Stimulated activated CD8-positive, alpha-beta memory T cell treated with anti-CD3 and anti-CD28 coated beads, Interleukin-4, amount 100 ng/mL, for 1 hour (primary cell): Measurements from ENCODE around the gene TCERG1L.
"Not testable (repeated sequence)": the region's sequence is repeated elsewhere in the genome, so short reads cannot be mapped to it uniquely, and the experiment has no call there.

ENCODE experiments used
- DNase-seq, 2 donors: peaks; one replicate each; pipeline ENCODE4 v3.0.0-alpha.2; 2020; ENCODE audit warnings: low read depth in 2 of 2, low spot score in 1 of 2

The TCERG1L gene

DNA sequence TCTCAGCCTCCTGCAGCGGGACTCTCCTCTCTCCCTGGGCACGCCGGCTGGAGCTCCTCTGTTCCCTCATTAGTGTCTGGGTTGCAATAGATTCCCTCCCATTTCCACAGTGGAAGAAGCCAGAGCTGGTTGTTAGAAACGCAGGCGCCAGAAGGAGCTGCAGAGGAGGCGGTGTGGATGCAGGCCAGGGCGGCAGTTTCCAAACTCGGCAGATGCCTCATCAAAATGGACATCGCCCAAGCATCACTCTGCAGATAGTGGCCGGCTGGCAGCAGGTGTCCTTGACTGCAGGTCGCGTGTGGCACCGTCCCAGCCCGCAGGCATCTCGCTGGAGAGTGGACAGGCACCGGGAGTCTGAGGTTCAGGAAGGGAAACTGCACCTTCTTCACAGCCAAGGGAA, 201.8 kb downstream of the TCERG1L start:
- DNase-seq: no peak

DNA sequence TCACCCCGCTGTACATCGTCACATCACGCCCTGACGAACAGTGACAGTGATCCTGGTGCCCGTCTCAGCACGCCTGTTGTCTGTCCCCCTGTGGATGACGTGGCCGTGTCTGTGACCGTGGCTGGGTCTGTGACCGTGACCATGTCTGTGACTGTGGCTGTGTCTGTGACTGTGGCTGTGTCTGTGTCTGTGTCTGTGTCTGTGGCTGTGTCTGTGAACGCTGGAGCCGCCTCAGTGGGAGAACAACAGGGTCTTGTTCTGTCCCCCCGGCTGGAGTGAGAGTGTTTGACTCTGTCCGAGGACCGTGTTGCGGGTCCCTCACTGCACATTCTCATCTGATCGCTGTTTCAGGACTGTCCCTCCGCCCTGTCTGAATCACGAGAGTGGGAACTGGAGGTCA, 202.2 kb downstream of the TCERG1L start:
- DNase-seq: no peak

DNA sequence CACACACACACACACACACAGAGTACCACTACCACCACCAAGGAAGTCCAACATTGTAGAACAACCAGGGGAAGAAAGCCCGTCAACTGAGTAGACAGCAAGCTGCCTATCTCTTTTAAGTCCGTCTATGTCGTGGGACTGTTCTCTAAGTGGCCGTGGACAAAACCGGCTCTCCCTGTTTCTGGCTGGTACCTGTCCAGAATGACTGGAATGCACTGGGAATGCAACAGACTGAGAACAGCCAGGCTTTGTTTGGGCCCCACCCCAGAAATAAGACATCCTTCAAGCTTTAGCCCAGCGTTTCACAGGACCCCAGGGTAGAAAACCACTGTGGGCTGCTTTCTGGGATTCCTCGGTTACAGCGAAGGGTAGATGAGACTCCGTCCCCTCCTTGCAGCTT, 203.6 kb downstream of the TCERG1L start:
- DNase-seq: no peak

DNA sequence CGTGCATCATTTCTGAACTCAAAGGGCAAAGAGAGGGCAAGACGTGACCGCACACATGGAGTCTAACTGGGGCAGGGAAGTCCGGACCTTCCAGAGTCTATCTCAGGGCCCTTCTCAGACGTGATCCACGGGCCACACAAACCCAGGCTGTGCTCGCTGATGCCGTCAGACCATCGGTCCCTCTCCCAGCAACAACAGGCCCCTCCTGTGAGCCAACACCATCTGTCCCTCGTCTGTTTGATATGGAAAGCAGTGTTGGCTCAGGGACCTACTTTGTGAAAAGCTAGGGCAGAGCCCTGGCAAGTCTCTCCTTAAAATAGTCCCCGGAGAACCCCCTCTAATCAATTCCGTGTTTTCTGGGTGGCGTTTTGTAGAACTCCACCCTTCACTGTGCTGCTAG, 208.8 kb downstream of the TCERG1L start:
- no peak for DNase-seq

DNA sequence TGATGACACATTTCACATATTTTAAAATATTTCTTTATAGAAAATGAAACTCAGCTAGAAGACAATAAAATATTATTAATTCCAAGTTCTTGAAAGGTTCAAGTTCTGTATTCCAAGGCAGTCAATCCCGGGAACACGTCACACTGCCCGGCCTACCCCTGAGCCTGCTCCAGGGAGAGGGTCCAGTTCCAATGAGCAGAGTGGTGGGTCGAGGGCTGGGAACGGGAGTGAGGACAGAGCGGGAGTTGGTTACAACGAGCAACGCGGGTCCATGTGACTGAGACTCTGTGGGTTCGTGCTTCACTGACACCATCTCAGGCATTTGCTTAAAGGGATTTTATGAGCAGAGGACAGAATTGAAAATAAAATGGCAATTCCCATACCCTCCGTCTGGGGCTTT, 209.4 kb downstream of the TCERG1L start:
- no peak for DNase-seq

DNA sequence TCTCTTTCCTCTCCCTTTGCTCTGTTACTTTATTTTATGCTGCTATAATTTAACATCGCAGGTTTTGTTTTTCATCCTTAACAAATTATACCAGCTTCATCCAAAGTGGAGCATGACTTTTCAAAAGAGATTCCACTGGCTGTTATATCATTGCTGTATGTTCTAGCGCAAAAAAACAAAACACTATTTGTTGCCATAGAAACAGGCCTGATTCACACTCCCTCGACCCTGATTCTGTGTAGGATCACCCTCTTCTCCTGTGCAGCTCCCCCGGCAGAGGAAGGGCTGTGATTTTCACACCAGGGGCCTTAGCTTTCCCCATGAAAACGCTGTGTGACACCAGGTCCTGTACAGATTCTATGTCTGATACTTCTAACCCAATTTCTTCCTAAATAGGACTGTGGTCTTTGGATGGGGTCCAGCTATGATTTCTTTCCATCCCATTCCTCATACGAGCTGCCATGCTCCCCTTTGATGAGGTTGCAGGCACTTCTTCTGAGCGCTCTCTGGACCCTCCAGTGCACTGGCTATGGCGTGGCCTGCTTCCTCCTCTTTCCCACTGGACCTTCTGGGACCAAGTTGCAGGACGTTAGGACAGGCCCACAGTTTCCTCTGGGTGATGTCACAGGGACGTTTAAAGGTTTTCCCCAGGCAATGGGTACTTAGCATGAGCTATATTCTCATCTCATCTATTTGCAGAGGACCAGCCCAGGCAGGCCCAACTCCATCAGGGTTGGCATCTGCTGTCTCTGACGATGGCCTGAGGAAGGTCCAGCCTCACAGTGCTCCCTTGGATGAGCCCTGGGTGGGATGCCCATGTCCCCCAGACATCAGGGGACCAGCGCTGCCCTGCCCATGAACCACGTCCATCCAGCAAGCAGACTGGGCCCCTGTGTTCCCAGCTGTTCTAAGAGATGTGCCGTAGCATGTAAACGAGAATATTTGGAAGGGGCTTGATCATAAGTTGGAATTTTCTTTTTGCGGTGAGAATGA, 210.8 kb downstream of the TCERG1L start:
- DNase-seq: not testable (repeated sequence)

DNA sequence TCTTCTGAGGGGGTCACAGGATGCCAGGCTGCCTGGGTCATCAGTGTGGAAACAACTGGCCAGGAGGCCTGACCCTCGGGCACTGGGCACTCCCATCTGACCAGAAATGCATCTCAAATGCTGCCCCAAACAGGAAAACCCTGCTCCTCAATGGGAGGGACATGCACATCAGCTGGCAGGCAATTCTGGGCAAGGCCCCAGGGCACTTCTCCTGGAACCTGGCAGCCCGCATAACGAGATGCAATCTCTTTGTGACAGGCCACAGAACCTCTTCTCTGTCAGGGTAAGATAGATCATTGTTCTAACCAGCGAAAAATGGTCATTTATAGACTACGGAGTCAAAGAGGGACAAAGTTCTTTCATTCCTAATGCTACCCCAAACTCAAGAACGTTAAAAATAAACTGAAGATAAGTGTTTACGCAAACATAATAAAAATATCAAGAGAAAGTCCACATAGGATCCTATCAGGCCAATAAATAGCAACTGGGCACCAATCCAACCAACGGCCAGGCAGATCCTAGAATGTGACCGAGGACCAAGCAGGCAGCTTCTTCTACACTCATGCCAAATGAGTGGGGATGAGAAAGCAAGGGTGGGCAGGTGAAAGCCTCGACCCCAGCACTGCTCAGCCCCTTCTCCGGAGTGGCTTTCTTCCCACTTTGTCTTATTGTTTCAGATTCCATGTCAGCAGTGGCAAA, 212.3 kb downstream of the TCERG1L start:
- no peak for DNase-seq

DNA sequence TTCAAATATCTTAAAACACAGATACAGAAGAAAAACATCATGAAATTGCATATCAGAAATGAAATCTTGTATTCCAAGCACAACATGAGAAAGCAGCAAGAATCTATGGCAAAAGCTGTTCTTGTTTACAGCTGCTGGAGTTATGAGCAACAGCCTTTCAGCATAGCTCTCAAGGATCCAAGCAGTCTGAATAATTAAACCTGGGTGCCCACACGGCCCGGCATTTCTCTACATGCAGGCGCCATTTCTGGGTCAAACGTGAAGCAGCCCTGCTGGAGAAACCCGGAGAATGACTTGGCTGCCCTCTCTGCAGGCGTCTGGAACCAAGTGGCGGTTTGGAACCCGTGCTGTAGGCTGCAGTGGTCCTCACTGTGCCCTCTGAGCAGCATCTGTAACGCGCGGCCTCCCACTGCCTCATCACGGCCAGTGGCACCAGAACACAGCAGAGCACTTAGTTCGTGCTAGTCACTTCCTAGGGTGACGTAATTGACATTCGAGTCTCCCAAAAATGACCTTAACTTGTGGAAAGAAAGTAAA, 213.0 kb downstream of the TCERG1L start:
- no peak for DNase-seq

DNA sequence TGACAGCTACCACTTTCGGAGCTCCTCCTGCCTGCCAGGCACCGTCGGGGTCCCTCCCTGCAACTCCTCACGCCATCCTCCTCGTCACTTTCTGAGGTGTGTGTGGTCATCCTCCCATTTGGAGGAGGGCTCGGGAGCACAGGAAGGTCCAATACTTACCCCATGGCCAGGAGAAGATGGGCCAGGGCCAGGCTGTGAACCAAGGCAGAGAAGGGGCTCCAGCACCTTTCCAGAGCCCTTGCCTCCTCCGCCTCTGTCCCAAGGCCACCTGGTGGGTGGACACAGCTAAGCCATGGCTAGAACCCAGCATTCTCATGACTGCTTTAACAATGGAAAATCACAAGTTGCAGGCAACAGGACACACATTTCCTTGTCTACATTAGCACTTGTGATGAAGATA, 215.5 kb downstream of the TCERG1L start:
- no peak for DNase-seq

DNA sequence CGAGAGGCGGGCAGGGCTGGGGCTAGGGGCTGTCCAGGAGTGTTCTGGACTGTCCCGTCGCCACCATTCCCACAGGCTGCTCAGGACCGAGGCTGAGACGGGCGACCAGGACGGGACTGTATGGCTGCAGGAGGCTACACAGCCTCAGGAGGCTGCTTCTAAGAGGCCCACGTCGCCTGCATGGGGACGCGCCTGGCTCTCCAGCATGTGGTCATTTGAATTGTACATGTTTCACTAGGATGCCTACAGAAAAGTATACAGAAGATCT, 216.3 kb downstream of the TCERG1L start:
- no peak for DNase-seq

DNA sequence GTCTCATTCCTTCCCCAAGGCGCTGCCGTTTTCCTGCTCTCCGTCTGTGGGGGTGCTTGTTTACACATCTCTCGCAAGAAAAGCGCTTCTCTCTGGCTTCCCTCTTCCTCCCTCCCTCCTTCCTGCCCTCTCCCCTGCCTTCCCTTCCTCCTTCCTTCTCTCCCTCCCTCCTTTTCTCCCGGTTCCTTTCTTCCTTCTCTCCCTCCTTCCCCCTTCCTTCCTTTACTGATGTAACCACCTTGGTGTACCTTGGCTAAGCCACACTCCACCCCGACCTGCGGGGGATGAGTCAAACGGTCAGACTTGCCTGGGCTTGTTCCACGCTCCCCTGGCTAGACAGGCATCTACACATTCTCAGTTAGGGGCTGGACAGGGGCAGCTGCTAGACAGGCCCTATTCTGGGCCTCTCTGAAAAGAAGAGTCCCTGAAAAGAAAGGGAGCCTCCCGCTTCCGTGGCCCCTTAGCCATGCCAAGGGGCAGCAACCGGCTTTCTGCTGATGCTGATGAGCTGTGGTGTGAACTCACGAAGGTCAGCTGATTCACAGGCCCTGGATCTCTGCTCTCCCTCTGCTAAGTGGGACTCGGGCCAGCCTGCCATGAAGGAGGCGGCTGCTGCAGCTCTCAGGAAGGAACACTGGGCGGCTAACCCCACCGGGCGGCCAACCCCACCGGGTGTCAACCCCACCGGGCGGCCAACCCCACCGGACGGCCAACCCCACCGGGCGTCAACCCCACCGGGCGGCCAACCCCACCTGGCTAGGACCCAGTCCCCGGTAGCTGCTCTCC, 216.8 kb downstream of the TCERG1L start:
- DNase-seq: no peak

DNA sequence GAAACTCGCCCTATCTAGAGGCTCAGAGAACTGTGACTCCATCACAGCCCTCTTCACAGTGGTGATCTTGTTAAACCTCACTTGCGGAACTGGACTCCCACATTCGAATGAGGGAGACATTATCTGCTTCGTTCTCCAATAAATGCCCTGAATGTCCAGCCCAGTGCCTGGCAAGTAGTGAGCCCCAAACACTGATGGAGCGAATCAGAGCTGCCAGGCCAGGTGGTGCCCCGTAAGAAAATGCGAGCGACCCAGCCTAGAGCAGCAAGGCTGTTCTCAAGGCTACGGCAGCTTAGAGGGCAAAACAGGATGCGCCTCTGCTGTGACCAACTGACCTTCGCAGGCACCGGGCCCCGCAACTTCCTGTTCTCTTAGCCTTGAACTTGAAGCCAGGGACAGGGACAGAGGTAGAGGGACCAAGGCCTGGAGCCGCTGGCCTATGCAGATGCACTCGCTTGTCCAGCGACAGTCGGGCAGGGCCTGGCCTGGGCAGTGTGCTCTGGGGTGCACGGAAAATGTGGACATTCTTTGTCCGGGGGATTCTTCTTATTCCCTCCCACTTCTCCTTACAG, 217.6 kb downstream of the TCERG1L start:
- DNase-seq: no peak

DNA sequence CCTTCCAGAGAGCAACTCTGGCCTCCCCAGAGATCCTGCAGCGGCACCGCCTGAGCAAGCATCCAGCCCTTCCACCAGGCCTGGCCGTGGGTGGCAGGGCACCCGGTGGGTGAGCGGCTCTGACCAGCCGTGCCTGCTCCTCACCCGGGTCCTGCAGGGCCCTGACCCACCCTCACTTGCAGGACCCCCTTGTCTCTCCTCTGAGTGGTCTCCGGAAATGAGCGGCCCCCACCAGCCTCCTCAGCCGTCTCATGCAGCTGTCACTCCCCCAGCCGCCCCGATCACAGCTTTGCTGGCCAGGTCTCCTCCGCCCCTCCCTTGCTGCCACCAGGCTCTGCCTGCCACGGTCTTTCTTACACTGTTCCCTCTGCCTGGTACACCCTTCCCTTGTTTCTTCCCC, 218.2 kb downstream of the TCERG1L start:
- DNase-seq: no peak

DNA sequence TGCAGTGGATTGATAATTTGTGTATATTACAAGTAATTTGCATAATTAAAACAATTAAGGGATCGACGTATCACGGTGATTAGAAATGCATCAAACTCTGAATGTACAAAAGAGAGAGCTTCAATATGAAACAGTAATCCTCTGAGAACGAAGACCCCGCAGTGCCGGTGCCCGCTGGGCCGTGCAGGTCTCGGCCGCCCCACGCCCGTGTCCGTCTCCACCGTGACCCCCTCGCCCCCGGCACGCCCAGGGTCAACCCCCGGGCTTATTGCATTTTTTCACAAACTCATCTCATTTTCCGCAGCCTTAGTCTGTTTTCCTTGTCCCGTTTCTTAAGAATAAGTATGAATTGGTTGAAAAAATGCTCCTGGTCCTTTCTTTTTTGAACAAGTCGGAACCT, 218.6 kb downstream of the TCERG1L start:
- no peak for DNase-seq

DNA sequence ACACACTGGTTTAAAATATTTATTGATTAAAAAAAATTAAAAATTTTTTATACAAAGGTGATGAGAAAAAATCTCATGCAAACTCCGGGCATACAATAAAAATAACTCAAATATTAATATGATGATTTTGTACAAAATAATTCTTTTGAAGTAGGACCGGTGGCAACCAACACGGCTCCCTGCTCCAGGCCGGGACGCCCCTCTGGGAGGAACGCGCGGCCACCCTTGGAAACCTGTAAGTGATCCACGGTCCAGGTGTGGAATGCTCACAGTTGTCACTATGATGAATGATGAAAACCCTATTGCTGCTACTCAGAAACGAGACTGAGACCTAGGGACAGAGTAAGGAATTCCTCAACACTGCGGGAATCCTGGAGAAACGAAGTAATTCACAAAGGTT, 219.1 kb downstream of the TCERG1L start:
- DNase-seq: no peak

DNA sequence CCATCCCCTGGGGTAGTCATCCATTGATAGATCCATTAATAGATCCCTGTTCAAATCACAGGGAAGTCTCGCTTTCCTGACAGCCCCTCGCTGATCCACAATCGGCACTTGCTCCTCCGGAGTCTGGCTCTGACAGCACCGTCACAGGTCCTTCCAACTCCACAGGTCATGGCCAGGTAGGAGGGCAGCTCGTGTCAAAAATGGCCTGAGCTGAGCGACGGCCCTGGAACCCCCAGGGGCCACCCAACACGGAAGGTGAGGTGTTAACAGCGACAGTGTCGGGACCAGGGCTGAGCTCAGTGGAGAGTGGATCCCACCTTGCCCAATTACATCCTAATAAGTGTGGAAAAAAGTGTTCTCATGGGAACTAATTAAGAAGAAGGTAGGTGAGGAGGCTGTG, 219.8 kb downstream of the TCERG1L start:
- DNase-seq: no peak

DNA sequence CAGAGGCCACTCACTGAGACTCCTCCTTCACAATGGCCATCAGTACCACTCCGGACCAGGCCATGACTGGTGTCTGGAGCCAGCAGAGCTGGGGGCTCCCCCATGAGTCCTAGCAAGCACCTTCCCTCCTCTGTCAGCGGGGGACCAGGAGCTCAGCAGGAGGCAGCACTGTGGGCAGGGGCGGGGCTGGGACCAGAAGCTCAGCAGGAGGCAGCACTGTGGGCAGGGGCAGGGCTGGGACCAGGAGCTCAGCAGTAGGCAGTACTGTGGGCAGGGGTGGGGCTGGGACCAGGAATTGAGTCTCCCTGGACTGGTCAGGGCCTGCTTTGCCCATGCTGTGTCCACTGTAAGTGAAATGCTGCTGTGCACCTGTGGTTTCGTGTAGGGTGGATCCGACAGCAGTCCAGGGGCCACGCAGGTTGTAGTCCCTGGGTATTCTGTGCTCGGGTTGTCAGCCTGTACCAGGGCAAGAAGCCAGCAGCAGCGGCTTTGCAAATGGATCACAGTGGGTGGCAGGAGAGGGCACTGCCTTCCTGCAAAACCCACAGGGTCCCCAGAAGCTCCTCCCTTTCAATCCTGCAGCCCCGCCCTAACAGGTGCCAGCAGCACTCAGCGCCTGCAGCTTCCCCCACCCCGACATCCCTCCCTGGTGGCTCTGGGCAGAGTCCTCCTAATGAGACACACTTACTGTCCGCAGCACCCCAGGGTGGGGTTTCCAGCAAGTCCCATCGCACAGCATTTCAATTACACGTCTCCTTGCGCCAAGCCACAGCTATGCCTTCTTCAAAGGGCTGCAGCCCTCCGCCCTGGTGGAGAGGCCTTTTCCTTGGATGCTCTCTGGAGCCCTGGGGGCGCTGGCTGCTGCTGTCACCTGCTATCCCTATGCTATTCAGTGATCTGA, 220.5 kb downstream of the TCERG1L start:
- DNase-seq: no peak

DNA sequence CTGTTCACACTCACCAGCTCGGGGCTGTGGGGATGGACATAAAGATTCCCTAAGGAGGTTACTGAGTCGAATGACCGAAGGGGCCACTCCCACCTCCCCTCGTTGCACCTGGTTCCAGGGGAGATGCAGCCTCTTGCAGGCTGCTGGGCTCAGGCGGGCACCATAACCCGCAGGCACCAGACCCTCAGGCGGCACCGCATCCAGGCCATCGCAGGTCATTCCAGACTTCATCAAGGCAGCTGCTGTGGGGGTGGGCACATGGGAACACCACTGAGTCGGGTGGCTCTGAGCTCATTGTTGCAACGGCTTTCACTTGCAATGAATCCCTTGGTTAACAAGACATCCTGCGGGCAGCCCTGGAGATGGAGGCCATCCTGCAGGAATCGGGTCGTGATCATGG, 221.7 kb downstream of the TCERG1L start:
- DNase-seq: no peak

DNA sequence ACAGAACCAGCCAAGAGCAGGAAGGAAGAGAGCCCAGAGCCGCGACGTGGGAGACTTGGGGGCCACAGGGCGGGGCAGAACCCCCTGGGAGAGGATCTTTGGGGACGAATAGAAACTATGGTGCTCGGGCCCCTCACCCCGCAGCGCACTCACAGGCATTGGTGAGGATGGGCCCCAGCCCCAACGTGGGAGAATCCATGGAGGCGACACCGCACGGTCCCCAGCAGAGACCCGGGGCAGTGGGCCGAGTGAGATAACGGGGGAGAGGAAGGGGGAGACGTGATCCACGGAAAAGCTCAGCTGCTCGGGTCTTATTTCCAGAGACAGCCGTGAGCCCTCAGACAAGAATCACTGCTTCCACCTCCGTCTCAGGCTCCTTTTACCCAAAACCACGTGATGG, 222.4 kb downstream of the TCERG1L start:
- DNase-seq: no peak

DNA sequence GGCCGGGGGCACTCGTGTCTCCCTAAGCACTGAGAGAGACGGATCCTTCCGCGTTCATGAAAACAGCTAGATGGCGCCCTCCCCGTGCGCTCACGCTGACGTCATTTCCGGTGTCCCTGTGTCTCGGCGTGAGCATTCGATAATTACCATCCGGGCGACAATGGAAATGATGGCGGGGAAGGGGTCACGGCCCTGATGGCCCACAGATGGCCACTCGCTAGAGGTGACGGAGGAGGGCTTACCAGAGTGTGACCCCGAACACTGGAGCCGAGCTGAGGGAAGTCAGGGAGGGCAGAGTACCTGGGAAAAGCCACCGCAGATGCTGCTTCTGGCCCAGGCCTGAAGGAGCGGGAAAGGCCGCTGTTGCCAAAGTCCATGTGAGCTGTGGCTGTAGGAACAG, 222.9 kb downstream of the TCERG1L start:
- no peak for DNase-seq
